Gastrocnemius medialis (tissue), 4 donors: ENCODE results near the gene ALPL.

Source experiments
- POLR2A ChIP-seq, 2 donors: fragments of 450-650 bp; IDR thresholded peaks; one replicate each; pipeline ENCODE4 v1.6.1; 2017; ENCODE audit warnings: antibody characterized with exemption in 2 of 2, mild to moderate bottlenecking in 2 of 2, moderate library complexity in 2 of 2
- TF ChIP-seq, protein P1 (sequence below), 5 experiments: fragments of 450-650 bp in 3 of 5; fragments of 200-600 bp in 2 of 5; sonication (generic) in 2 of 5; IDR thresholded peaks in 4 of 5; conservative IDR thresholded peaks in 1 of 5; 1 replicate in 4 of 5; 2 replicates in 1 of 5; pipeline ENCODE4 v1.5.1; 2016 to 2019; ENCODE audit warnings: antibody characterized with exemption in 5 of 5, mild to moderate bottlenecking in 3 of 5, moderate library complexity in 3 of 5

DNA sequence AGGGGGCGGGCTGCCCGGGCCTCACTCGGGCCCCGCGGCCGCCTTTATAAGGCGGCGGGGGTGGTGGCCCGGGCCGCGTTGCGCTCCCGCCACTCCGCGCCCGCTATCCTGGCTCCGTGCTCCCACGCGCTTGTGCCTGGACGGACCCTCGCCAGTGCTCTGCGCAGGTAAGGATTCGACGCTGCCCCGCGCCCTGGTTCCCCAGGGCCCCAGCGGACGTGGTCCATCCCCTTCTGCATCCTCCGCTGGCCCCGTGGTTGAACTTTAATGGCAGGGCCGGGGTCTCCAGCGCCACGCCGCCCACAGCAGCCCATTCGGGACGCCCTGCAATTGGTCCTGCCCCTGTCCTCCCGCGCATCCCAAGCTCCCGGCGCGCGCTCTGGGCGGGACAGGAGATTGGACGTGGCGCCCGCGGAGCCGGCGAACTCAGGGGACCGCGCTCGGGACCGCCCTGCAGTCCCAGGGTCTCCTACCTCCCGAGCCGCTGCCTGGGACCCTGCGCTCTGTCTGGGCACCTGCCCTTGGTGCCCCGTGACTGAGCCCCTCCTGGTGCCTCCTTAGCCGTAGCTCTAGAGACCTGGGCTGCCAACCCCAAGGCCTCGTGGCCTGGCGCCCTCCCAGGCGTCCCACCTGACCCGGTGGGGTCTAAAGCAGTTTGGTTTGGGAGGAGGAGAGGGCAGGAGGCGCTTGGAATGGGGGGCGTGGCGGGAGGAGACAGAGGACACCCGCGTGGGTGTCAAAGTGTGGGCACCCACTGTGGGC lies at the start of gene ALPL:
- TF ChIP-seq, protein P1, sequence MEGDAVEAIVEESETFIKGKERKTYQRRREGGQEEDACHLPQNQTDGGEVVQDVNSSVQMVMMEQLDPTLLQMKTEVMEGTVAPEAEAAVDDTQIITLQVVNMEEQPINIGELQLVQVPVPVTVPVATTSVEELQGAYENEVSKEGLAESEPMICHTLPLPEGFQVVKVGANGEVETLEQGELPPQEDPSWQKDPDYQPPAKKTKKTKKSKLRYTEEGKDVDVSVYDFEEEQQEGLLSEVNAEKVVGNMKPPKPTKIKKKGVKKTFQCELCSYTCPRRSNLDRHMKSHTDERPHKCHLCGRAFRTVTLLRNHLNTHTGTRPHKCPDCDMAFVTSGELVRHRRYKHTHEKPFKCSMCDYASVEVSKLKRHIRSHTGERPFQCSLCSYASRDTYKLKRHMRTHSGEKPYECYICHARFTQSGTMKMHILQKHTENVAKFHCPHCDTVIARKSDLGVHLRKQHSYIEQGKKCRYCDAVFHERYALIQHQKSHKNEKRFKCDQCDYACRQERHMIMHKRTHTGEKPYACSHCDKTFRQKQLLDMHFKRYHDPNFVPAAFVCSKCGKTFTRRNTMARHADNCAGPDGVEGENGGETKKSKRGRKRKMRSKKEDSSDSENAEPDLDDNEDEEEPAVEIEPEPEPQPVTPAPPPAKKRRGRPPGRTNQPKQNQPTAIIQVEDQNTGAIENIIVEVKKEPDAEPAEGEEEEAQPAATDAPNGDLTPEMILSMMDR (IDR thresholded peaks at IDR 0.05 in 4 of 5, conservative IDR thresholded peaks at IDR 0.05 in 1 of 5), result no peak
- TF ChIP-seq POLR2A (IDR thresholded peaks at IDR 0.05), result no peak
